Adipose tissue (tissue), 3 donors: ENCODE data around the gene PELO. TPM values are rescaled to one million over a fixed set of nuclear protein-coding genes. Genes with fewer than 3 reads are reported as not detected.

Experiments used
- H3K27ac ChIP-seq: one replicate; pipeline ENCODE4 v1.5.1; 2013; ENCODE audit warnings: low read depth, low read length
- WGBS, 3 donors: extraction: QIAGEN DNeasy Blood & Tissue Kit; methylation state at CpG; one replicate each; pipeline ENCODE4 v1.1.7; 2013; 5-methylcytosine and 5-hydroxymethylcytosine counted together
- polyA plus RNA-seq, 3 donors: library from polyadenylated mRNA; stranded (reverse); fragments of 200-250 nt; gene quantifications; one replicate each; pipeline ENCODE4 v1.2.3, GENCODE V29; 2013
- donor health status: healthy with polysubstance abuse.
- donor health status: Bipolar disorder and iron deficiency.
- donor health status: healthy.

Gene PELO
- polyA plus RNA-seq, 3 donors = 4.8 to 34.6 (median 5.2) TPM

DNA sequence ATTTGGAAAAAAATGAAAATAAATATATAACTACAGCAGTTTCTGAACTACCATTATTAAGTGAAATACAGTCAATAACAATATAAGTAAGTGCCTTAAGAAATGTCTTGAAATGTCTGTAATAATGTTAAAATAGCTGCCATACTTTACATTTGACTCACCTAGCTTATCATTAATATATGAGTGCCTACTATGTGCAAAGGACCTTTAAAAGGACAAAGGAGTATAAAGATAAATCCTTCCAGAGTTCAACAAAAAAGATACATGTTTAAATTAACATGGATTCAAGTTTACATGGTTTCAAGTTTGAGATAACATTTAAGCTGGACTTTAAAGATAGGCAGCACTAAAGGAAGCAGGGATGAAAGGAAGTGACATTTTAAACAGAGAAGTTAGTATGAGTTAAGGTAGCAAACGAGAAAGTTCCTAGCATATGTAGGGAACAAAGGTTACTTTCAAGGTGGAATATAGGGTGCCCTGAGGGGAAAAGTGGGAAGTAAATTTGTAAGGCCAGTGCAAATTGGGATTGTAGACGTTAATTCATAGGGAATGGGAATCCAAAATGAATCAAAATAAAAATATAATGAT lies 8.9 kb downstream of the PELO start:
- WGBS, 3 donors = 65 to 77% (median 75%) methylated on average over 2 of the region's 2 CpGs
- no peak overlapping the region for H3K27ac ChIP-seq

DNA sequence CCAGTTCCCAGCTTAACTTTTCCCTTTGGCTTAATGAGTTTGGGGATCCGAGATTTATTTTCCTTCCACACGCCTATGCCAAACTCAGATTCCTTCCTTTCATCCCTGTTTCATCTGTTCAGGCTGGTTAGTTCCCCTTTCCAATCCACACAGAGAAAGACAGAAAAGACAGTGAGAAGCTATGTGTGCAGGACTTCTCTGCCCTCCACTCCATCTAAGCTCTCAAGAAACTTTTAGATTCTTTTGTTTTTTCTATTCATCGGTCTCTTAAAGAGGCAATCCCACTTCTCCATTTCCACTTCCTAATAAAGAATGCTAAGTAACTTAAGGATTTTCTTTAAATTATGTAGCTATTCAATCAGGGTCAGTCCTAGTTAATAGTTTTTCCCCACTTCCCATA lies 11.2 kb downstream of the PELO start:
- 4 to 6% (median 5%) methylated on average over 3 of the region's 3 CpGs for WGBS, 3 donors

DNA sequence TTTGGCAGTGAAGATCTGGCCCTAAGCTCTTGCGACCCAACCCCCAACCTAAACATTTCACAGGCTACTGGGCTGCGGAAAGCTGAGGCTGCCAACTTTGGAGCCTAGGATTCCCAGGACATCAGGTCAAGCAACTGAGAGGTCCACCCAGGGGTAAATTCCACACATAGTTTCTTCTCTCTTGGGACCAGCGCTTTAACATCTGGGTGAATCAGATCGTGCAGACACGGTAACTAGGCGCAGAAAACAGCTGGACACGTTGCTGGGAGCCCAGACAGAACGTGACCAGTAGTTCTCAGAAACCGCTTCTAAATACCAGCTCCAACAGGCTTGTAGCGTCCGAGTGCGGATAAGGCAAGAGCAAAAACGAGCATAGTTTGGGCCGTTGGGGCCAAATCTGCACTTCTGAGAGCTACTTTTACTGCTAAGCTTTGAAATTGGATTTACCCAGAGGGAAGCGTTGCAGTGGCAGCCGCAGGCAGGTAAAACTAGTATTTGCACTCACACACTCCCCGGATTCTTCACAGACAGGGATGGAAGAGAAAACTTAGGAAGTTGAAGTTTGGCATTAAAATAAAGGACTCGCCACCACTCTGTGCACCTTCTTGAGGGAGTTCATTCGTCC lies 11.8 kb downstream of the PELO start:
- H3K27ac ChIP-seq = peak overlapping the region; percentile 82
- 0% methylated on average over 19 of the region's 19 CpGs for WGBS, 3 donors

More for the DNA sequence above, 11.2 kb downstream of the PELO start:
- no peak overlapping the region for H3K27ac ChIP-seq

DNA sequence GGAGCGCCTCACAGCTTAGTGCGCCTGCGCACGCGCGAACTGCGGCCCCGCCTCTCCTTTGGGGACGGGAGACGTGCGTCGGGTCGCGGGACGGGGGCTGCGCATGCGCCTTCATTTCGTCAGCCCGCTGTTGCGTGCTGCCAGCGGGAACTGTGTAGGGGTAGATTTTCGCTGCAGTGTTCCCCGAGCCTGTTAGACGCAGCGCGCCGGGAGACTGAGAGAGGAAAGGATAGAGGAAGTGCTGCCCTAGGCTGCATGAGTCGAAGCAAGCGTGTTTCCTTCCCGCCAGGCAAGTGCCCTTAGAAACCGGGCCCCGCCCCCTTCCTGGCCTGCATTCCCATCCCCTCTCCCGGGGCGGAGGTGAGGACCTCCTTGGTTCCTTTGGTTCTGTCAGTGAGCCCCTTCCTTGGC lies 12.3 kb downstream of the PELO start:
- H3K27ac ChIP-seq = peak overlapping the region; percentile 82
- WGBS, 3 donors = 0 to 1% (median 0%) methylated on average over 34 of the region's 34 CpGs

DNA sequence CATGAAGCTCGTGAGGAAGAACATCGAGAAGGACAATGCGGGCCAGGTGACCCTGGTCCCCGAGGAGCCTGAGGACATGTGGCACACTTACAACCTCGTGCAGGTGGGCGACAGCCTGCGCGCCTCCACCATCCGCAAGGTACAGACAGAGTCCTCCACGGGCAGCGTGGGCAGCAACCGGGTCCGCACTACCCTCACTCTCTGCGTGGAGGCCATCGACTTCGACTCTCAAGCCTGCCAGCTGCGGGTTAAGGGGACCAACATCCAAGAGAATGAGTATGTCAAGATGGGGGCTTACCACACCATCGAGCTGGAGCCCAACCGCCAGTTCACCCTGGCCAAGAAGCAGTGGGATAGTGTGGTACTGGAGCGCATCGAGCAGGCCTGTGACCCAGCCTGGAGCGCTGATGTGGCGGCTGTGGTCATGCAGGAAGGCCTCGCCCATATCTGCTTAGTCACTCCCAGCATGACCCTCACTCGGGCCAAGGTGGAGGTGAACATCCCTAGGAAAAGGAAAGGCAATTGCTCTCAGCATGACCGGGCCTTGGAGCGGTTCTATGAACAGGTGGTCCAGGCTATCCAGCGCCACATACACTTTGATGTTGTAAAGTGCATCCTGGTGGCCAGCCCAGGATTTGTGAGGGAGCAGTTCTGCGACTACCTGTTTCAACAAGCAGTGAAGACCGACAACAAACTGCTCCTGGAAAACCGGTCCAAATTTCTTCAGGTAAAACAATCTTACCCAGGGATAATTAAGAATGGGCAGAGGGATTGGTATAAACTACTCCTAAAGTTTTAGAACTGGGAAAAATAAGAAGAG lies 12.9 kb downstream of the PELO start:
- 2 to 4% (median 4%) methylated on average over 31 of the region's 31 CpGs for WGBS, 3 donors
- peak overlapping the region; percentile 82 for H3K27ac ChIP-seq

DNA sequence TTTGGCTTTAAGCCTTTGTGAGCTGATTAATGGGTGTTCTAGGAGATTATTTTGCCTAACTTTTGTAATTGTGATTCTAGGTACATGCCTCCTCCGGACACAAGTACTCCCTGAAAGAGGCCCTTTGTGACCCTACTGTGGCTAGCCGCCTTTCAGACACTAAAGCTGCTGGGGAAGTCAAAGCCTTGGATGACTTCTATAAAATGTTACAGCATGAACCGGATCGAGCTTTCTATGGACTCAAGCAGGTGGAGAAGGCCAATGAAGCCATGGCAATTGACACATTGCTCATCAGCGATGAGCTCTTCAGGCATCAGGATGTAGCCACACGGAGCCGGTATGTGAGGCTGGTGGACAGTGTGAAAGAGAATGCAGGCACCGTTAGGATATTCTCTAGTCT lies 13.6 kb downstream of the PELO start:
- 29 to 49% (median 33%) methylated on average over 8 of the region's 8 CpGs for WGBS, 3 donors

DNA sequence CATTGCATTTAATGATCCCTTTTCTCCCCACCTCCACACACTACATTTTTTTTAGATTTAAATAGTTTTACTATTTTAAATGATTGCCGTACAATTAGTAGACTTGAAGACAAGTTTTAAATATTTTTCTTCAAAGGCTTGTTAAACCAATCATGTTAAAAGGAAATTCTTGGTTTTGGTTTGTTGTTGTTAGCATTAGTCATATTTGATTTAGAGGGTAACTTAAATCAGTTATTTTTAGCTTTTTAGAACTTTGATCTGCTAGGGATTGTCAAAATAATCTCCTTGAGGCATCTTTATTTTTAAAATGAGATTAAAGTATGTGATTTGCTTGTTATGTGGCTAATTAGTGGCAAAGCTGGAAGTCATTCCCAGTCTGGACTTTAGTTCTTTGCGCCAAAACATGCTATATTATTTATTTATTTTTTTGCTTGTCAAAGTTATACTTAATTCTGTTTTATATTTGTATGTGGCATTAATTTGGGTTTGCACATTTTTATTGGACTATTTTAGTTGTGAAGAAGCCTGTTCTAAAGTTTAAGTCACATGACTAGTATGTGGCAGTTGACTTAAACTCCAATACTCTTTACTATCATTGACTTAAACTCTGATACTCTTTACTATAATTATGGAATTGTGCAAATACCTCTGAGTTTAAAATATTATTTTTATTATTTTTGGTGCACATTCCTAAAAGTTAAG lies 14.7 kb downstream of the PELO start:
- 67 to 80% (median 71%) methylated on average over 2 of the region's 2 CpGs for WGBS, 3 donors
- no peak overlapping the region for H3K27ac ChIP-seq

More for the DNA sequence above, 13.6 kb downstream of the PELO start:
- H3K27ac ChIP-seq = no peak overlapping the region

DNA sequence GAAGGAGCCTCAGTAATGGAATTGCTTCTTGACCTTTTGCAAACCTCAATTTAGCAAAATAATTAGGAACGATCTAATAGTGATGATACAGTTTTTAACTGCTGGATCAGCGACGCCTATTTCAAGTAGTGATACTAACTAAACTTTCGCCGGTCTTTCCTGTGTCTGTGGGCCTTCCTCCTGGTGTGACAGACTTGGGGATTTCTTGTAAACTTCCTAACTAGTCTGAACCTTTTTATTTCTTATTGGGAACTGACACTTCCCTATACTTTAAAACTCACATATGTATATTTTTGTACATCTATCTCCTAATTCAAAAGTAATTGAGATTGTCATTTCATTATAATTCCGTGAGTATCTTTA lies 15.2 kb downstream of the PELO start:
- WGBS, 3 donors = 54 to 70% (median 54%) methylated on average over 6 of the region's 6 CpGs
- no peak overlapping the region for H3K27ac ChIP-seq

DNA sequence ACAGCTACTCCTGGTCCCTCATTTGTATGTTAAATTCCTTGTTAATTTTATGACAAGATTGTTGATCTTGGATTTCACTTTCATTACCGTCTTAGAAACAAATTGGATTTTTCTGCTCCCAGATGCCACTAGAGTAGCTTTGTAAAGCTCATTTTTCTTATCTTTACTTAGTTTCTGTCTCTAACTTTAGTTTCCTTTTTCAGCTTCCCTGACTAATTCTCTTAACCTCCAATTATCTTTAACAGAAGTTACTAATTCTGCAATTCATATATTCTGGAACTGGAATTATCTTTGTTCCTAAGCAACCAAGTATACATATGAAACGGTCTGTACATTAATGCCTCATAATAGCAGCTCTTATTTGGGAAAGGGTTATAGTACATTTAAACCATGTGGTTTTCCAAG lies 16.7 kb downstream of the PELO start:
- H3K27ac ChIP-seq = no peak overlapping the region
- WGBS, 3 donors = 56 to 62% (median 57%) methylated on average over 2 of the region's 2 CpGs

DNA sequence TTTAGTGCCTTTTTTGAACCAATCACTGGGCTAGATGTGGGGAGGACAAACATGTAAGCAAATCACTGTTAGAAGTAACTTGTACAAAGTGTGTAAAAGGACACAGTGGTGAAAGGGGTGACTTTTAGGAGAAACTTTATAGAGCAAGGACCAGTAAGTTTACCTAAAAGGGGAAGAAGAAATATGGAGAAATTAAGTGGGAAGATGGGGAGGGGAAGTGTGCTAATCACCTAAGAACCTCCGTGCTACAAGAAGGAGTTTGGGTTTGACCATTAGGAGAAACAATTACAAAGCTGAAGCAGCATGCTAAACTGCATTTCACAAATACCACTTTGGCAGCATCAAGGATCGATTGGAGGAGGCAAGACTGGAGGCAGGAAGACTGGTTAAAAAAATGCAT lies 17.3 kb downstream of the PELO start:
- no peak overlapping the region for H3K27ac ChIP-seq

DNA sequence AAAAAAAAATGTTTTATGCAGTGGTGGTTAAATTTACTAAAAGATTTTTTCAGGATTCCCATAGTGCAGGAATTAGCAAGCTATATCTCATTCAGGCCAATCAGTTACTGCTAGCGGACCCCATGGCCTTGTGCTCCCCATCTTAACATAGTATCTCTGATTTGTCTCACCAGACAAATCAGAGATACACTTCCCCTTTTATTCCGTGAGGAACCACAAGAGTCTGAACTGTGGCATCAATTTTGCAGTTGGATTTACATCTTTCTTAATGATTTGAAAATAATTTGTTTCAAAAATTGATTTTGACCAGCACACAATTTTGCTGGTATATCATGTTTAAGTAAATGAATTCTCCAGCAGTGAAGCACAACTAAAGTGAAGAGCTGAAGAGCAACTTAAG lies 17.9 kb downstream of the PELO start:
- no peak overlapping the region for H3K27ac ChIP-seq
- 67 to 85% (median 71%) methylated on average over 2 of the region's 2 CpGs for WGBS, 3 donors

More for the DNA sequence above, 17.3 kb downstream of the PELO start:
- 44 to 83% (median 55%) methylated on average over 2 of the region's 2 CpGs for WGBS, 3 donors

DNA sequence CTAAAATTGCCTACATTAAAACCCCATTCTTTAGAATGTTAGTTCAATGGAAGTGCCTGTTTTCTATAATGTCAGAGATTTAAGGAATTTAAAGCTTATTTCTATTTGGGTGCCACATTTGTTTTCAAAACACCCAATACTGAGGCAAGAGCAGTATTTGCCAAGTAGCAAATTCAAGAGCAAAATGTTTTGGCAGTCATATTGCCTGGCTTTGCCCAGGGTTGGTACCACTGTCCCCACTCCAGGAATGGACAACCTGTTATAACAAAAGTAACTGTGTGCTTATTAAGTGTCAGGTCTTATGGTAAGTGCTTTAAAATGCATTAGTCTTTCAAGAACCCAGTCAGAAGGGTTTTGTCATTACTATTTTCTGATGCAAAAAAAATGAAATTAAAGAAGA lies 19.3 kb downstream of the PELO start:
- no peak overlapping the region for H3K27ac ChIP-seq

DNA sequence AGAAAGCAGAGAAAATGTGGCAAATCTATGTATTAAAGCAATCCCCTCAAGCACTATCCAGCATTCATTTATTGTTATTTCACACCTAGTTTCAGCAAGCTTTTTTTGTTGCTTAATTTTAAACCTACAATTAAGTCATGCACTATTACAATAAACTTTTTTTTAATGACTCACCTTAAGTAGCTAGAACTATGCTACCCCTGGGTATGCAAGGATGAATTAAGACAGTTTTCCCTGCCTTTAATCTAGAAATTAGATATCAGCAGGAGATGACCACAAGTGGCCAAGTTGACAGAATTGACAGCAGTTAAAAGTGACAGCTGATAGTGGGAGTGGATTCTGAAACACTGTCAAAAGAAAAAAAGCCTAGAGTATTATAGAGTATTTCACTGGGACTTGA lies 20.0 kb downstream of the PELO start:
- no peak overlapping the region for H3K27ac ChIP-seq

DNA sequence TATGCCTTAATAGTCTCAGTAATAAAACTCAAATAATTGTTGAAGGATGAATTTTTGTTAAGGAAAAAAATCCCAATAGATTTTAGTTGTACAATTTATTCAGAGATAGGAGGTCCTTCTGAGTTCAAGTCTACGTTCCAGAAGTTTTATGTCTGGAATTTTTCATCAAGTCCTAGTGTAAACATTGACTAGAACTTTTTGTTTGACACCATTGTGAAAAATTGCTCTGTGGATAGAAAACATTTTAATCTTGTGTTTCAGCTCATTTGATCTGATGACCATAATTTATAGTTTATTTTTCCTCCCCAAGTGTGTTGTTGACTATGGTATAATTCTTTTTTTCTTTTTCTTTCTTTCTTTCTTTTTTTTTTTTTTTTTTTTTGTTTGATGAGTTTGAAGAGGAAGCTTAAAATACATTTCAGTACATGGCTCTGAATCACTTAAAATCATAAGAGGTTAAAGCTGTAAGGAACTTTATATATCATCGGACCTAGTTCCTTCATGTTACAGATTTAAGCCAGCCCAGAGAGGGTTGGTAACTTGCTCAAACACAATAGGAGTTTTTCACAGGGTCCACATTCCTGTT lies 20.7 kb downstream of the PELO start:
- WGBS, 3 donors = 60 to 75% (median 71%) methylated on average over 2 of the region's 2 CpGs
- H3K27ac ChIP-seq = no peak overlapping the region

DNA sequence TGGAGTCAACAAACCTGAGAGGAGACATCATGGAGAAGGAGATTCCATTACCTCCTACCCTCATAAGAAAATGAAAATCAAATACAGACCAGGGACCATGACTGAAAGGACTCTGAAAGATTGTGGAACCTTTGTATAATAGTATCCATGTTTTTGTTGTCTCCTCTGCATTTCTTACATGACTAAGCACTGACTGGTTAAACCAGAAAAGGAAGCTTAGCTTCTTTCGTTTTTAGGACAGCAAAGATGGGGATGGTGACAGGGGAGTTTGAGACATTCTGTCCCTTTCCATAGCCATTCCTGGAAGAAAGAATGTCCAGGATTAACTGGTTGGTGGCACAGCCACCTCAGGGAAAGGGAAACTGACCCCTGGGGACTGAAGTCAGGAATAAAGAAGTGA lies 22.2 kb downstream of the PELO start:
- WGBS, 3 donors = 44 to 81% (median 49%) methylated on average over 1 of the region's 1 CpG
- H3K27ac ChIP-seq = no peak overlapping the region

DNA sequence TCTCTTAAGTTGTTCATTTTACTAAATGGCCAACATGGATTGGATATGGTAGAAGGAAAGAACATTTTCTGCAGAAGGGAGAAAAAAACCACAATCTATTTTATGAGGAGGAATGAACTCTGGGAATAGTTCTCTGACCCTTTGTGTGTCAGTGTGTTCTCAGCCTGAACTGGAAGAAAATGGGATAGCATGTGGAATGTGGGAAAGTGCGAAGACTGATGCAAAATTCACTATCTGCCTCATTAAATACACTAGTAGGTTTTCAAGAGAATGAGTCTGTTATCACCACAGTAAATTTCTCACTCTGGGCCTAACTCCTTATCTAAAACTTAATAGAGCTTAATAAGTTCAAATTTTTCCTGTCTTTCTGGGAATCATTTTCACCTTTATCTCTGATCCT lies 22.7 kb downstream of the PELO start:
- no peak overlapping the region for H3K27ac ChIP-seq
- 53 to 97% (median 93%) methylated on average over 1 of the region's 1 CpG for WGBS, 3 donors

DNA sequence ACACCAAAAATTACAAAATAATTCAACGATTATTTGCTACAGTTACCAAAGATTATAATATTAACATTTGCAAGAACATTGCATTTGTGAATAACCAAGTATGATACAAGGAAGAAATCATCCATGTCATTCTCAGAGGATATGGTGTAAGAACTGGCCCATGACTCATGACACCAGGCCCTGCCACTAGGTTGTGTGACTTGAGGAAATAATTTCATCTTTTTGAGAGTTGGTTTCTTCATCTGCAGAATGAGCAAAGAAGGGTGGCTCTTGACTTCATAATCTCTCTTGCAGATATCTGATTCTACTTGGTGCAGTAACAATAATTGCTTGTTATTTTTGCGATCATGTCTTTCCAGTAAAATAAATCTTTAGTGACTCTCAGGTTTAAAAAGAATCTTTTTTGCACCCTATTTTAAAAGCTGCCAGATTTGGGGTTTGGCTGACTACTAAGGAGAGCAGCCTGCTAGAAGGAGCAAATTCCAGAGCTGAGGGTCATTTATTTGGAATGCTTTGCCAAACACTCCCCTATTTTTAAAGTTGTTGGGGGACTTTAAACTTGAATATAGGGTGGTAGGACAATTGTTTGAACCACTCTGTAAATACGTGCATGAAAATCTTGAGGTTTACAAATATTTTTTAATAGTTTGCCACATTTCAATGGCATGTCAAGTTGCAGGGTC lies 23.5 kb downstream of the PELO start:
- H3K27ac ChIP-seq = no peak overlapping the region
- 52 to 86% (median 72%) methylated on average over 3 of the region's 3 CpGs for WGBS, 3 donors

DNA sequence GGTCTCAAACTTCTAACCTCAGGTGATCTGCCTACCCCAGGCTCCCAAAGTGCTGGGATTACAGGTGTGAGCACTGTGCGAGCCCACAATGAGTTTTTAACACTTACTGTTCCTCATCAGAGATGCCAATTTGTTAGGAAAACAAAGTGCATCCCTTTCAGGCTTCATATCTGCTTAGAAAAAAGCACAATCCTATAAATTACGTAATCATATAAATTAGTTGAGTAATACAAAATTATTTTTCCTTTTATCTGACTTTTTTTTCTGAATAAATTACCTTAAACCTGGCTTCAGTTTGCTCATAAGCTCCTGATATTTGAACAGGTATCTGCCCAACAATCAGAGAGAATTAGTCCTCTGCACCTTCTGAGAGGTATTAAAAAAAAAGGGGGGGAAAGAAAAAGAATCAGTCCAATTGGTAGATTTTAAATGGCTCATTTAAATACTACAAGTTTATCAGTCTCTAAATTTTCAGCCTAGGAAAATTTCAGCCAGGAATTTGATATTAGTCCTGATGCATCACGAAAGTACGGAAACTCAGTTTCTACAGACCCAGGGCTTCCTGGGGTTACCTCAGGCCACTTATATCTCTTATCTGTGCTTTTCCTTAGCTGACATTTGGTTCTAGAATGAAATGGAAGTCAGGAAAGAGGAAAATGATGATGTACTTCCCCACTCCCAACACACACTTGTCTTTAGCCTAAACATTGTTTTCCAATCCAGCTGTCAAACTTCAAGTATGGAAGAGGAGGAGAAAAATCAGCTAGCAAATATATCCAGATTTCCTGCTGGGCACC lies 26.8 kb downstream of the PELO start:
- WGBS, 3 donors = 56 to 59% (median 59%) methylated on average over 4 of the region's 4 CpGs

More for the DNA sequence above, 26.8 kb downstream of the PELO start:
- H3K27ac ChIP-seq = no peak overlapping the region
